ENCODE results near the gene SLC45A3.
"Not testable (repeated sequence)": the region's sequence is repeated elsewhere in the genome, so short reads cannot be mapped to it uniquely, and the experiment has no call there.

Gene SLC45A3

DNA sequence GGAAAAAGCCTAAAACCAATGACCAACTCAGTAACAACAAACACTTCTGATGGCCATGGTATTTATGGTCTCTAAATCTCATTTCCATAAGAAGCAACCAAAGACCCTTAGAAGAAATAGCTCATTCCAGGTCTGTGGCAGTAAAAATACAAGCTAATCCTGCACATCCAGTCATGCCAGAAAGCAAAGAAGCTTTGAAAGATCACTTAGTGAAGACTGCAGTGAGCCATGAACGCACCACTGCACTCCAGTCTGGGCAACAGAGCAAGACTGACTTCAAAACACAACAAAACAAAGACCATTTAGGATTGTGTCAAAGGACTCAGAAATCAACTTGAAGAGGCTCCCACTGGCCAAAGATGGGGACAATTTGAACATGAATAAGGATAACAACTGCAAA, 30.1 kb downstream of the SLC45A3 start:
- no peak overlapping the region for H3K4me3 ChIP-seq (ENCODE audit: low read depth, low read length)

DNA sequence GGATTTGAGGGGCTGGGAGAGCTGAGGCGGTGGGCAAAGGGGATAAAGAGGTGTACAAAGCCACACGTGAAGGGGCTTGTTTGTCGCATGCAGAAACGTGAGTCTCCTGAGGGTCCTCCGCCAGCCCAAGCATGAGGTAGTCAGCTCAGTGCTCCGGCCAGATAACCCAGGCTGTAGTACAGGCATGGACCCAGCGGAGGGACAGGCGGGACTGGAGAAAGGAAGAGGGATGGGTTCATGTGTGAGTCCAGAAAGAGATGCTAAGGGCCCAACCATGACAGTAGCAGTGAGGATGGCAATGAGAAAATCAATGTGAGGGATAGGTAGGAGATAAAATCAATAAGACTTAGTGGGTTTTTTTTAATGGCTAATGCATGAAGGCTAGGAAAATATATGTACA, 34.8 kb downstream of the SLC45A3 start:
- no peak overlapping the region for H3K4me3 ChIP-seq (ENCODE audit: low read depth, low read length)
- no peak for DNase-seq (ENCODE audit: low read depth)

More for the DNA sequence above, 30.1 kb downstream of the SLC45A3 start:
- no peak for DNase-seq (ENCODE audit: low read depth)

DNA sequence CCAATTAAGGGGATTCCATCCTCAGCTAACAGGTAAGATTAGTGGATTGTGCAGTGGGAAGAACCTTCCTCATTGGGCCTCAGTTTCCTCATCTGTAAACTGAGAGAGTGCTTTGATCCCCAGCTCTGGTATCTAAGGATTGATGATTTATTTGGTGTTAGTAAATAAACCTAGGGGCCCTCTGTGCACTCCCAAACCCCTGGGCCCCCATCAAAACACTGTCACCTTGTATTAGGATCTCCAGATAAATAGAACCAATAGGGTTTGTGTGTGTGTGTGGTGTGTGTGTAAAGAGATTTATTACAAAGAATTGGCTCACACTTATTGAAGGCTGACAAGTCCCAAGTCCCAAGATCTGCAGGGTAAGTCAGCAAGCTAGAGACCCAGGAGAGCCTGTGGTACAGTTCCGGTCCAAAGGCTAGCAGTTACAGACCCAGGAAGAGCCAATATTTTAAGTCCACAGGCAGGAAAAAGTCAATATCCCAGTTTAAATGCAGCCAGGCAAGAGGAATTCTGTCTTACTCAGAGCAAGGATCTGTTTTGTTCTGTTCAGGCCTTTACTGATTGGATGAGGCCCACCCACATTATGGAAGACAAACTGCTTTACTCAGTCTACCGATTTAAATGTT, 37.5 kb downstream of the SLC45A3 start:
- no peak overlapping the region for H3K4me3 ChIP-seq (ENCODE audit: low read depth, low read length)
- no peak for DNase-seq (ENCODE audit: low read depth)

DNA sequence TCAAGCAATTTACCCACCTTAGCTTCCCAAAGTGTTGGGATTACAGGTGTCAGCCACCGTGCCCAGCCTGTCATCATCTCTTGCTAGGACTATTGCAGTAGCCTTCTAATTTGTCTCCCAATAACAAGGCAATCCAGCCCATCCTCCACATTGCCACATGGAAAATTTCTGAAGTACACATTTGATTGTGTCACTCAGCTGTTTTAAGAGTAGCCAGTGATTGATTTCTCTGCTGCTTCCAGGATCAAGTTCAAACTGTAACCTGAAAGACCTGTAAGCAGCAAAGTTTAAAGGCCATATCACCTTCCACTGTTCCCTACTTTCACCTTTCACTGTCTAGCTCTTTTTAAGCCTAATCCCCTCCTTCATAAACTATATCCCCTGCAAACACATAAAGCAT, 40.7 kb downstream of the SLC45A3 start:
- no peak overlapping the region for H3K4me3 ChIP-seq (ENCODE audit: low read depth, low read length)
- DNase-seq (ENCODE audit: low read depth), result no peak

DNA sequence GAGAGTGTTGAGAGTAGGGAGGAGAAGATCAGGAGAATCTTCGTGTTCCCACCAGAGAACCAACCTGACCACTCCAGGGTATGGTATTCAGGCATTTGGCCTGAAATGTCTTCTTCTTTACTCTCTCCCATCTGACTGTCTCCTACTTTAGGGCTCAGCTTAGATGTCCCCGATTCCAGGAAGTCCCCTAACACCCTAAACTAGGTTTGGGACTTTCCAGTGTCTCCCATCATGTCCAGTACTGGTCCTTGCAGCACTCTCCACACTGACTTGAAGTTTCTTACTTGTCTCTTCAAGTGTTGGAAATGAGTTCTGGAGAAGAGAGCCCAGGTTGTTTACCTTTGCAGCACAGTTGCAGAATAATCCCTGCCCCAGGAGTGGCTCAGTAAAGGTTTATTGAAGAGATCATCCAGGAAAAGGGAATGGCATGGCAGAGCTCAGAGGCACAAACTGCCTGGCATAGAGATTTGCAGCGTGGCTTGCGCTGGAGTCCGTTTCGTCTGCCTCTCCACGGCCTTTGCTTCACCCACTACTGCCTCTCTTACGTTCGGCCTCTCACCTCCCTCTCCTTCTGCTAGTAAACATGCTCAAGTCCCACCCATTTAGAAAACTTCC, 42.3 kb downstream of the SLC45A3 start:
- no peak overlapping the region for H3K4me3 ChIP-seq (ENCODE audit: low read depth, low read length)
- no peak for DNase-seq (ENCODE audit: low read depth)

DNA sequence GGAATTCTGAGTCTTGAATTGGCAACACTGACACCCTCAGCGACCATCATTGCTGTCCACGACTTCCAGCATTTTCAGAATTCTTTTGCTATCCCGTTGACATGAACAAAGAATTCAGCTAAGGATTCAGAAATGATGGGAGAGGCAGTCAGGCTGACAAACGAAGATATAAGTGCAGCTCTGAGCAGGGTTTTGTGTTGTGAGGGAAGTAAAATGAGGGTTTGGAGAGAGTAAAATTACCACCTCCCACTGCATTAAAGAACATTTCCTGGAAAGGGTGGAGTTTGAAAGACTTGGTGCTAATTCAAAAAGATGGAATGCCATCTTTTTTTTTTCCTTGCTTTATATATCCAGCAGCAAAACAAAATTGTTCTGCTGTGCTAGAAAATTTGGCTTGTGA, 43.6 kb downstream of the SLC45A3 start:
- DNase-seq (ENCODE audit: low read depth), result no peak
- no peak overlapping the region for H3K4me3 ChIP-seq (ENCODE audit: low read depth, low read length)

DNA sequence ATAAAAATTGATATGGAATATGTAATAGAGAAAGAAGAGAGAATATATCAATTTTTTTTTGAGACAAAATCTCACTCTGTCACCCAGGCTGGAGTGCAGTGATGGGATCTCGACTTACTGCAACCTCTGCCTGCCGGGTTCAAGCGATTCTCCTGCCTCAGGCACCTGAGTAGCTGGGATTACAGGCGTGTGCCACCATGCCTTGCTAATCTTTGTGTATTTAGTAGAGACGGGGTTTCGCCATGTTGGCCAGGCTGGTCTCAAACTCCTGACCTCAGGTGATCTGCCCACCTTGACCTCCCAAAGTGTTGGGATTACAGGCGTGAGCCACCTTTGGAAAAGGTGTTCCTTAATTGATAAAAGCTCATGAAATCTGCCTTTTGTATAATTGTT, 44.2 kb downstream of the SLC45A3 start:
- not testable (repeated sequence) for H3K4me3 ChIP-seq (ENCODE audit: low read depth, low read length); DNase-seq (ENCODE audit: low read depth)

DNA sequence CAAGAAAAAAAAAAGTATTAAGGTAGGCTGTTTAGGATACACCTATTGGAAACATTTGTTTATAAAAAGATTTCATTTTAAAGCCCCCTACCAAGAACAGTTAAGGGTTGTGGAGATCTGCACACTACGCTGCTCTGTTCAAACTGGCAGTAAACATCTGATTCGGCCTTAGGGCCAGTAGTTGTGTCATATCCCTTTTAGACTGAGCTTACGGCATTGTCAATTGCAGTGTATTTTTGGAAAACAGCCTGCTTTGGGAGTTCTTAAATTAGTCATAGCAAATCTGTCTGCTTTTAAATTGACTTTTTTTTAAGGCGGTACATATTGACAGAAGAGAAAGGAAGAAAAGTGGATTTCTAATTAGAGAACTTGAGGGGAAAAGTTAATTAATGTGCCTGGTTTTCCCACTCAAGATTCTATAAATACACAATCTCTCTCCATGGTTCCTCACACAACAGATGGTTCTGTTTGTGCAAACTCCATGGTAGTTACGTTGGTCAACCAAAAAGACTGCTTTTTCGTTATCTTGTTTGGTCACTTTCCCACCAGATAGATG, 46.8 kb downstream of the SLC45A3 start:
- H3K4me3 ChIP-seq (ENCODE audit: low read depth, low read length), result no peak overlapping the region
- DNase-seq (ENCODE audit: low read depth), result peak; percentile 24

DNA sequence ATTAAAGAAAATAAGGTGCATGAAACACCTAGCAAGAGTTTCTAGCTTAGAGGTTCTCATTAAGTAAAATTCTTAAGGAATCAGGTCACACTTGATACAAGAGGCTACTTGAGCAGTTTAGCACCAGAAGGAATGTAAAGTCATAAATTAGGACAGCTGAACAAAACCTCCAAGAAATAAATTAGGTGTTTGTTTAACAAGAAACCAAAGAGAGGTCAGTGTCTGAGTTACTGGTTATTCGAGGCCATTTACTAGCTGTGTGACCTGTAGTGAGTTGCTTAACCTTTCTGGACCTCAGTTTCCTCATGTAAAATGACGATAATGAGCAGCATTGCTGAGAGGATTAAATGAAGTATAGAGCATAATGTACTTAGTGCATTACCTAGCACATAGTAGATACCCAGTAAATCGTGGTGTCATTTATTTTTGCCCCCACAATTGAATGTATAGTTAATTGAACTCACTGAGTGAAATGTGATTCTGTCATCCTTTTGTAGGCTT, 47.6 kb downstream of the SLC45A3 start:
- peak overlapping the region; percentile 78 for H3K4me3 ChIP-seq (ENCODE audit: low read depth, low read length)
- DNase-seq (ENCODE audit: low read depth), result no peak

DNA sequence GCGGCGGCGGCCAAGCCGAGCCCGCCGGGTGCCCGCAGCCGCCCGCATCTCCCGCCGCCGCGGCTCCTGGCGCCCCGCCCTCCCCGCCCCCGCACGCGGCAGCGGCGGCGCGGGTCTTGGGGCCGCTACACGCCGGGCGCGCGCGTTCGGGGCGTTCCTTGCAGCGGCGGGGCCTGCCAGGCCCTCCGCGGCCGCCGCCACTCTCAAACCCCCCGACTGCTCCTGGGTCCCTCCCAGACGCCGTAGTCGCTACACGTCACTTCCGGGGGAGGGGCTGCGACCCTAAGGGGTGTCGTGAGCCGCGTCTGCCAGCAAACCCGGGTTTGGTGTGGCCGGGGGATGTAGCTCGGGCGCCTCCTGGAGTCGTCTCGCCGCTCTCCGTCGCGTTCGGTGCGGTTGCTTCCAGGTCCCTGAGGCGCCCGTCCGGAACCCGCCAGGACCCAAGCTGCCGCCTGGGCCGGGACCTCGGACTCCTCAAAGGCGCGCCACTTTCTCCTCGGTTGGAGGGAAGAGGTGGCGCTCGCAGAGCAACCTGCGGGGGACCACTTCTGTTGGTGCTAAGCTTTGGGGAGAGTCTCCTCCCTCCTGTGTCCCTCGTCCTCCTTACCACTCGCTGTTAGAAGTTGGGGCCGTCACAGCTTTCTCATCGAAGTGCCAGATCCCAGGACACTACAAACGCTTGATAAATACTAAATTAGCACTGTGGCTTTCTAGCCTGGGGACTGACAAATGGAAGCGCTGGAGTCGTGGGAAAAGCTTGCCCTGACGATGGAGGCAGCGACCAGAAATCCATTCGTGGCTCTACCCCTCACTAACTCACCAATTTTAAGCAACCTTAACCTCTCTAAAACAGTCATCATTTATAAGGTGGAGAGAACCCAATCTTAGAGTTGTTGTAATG, 48.3 kb downstream of the SLC45A3 start, which contains the start of gene ELK4:
Gene ELK4, minus strand, starts transcription at position 244 of the 901 bp plus-strand sequence. CDS start 8,129 bp downstream, outside the sequence.
- H3K4me3 ChIP-seq (ENCODE audit: low read depth, low read length), result peak within 1 kb of the TSS; percentile 78
- peak; percentile 96 for DNase-seq (ENCODE audit: low read depth)

DNA sequence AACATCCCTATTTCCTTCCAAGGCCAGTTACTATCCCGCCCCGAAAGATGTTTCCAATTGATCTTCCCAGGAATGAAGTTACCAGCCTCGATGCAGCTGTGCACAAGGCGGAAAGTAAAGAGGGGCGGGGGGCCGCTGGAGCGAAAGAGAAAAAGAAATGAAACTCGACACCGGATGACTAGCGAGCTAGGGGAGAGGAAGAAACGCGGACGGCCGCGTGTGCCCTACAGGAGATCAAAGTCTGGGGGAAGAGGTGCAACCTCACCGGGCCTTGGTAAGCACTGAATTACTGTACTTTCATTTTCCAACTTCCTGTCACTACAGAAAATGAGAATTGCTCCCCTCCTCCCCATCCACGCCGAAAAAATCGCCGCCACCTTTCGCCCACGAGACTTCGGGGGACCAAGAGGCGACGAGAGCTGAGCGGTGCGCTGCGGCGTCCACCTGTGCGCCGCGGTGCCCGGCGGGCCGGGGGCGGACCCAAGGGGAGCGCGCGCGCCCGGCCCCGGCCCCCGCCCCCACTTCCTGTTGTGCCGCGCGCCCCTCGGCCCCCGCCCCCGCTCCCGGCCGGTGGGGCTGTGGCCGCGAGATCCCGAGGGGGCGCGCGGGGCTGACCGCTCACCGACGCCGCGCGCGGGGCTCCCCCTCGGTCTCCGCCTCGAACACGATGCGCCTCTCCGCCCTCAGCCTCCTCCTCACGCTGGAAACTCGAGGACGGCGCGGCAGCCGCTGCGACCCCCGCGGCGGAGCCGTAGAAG, 49.1 kb downstream of the SLC45A3 start:
- DNase-seq (ENCODE audit: low read depth), result peak; percentile 28
- H3K4me3 ChIP-seq (ENCODE audit: low read depth, low read length), result peak overlapping the region; percentile 78

DNA sequence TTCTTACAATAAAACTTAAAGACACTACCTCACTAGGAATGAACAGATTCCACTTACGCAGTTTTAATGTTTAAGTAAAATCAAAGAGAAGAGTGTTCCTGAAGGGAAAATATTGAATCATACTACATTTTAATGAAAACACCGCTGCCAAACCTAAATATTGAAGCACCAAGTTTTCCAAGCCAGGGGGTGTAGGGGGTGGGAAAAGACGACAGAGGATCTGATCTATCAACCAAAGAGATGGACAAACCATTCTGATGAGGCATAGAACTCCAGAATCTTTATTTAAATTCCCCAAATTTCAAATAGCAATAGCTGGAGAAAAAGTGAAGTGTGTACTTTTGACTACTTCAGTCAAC, 49.7 kb downstream of the SLC45A3 start:
- H3K4me3 ChIP-seq (ENCODE audit: low read depth, low read length), result peak overlapping the region; percentile 78
- DNase-seq (ENCODE audit: low read depth), result no peak

DNA sequence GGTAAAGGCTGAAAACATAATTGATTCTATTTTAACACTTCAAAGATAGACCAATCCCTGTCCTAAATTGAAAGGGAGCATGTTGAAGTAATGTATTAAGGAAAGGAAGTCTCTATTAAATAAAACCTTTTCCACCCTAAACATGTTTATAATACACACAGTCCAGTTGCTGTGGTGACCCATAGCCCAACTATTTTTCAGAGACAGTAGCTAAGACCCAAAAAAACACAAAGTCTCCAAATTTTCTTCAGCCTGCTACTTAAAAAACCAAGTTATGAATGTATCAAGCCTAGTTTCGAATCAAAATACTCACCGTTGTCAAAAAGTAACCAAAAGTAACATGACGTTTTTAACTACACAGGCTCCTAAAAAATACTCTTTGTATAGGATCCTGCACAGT, 50.1 kb downstream of the SLC45A3 start:
- no peak for DNase-seq (ENCODE audit: low read depth)
- H3K4me3 ChIP-seq (ENCODE audit: low read depth, low read length), result peak overlapping the region; percentile 78

DNA sequence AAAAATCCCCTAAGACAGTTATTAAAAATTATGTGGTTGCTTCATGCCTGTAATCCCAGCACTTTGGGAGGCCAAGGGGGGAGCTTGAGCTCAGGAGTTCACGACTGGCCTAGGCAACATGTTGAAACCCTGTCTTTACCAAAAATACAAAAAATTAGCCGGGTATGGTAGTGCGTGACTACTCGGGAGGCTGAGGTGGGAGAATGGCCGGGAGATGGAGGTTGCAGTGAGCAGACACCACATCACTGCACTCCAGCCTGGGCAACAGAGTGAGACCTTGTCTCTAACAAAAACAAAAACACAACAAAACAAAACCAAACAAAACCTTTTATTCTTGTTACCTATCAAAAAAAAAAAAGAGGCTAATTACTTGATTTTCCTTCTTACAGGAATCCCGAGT, 50.6 kb downstream of the SLC45A3 start:
- no peak for DNase-seq (ENCODE audit: low read depth)
- H3K4me3 ChIP-seq (ENCODE audit: low read depth, low read length), result no peak overlapping the region

DNA sequence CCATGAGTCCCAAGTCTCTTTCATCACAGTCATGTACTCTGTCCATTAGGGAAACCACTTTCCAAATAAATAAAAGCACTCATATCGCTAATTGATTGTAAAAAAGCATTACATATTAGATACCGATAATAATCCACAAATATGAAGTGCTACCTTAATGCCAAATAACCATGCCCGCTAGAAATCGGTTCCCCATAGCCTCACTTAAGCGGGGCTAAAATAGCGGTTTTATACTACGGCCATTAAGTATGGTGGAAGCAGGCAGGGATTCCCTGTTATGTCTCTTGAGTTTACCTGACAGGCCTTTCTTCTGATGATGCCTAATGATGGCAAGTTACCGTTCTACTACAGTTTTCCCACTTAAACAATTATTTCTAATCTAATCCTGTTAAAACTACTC, 52.4 kb downstream of the SLC45A3 start:
- H3K4me3 ChIP-seq (ENCODE audit: low read depth, low read length), result no peak overlapping the region
- DNase-seq (ENCODE audit: low read depth), result no peak

DNA sequence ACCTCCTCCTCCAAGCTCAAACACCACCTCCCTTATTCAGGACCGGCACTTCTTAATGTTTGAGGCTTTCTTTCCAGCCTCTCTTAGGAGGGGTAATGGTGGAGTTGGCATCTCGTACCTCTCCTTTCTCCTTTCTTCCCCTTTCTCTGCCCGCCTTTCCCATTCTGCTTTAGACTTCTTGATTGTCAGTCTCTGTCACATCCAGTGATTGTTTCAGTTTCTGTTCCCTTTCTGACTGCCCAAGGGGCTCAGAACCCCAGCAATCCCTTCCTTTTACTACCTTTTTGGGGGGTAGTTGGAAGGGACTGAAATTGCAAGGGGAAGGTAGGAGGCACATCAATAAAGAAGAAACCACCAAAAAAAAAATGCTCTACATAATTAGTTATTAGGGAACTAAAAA, 54.1 kb downstream of the SLC45A3 start:
- H3K4me3 ChIP-seq (ENCODE audit: low read depth, low read length), result no peak overlapping the region
- DNase-seq (ENCODE audit: low read depth), result no peak

DNA sequence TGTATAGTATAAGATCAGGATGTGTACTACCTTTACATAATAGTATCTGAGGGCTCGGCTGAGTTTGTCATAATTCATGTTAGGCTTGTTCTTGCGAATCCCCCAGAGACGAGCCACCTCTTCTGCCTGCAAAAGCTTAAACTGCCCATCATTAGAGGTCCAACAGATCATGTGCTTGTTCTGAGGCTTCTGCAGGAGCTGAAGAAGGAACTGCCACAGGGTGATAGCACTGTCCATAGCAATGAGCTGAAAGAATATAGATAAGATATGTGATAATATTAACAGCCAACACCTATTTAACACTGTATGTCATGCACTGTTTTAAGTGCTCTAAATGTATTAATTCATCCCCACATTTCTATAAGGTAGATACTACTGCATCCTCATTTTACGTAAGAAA, 56.7 kb downstream of the SLC45A3 start:
- no peak overlapping the region for H3K4me3 ChIP-seq (ENCODE audit: low read depth, low read length)
- no peak for DNase-seq (ENCODE audit: low read depth)

DNA sequence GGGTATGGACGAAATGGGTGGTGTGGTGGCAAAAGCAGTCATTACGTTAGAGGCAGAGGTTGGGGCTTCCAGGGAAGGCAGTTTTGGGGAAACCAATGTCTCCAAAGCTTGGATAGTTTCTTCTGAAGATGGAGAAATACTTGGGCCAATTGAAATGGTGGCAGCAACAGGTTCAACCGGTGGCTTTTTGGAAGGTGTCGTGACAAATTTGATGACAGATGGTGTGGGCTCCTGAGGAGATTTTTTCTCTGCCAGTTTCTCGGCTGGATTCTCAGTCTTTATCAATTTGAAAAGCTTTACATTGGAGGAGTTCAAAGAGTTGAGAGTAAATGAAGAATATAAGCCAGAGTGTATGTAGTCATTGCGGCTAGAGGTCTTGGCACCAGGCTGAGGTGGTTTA, 60.0 kb downstream of the SLC45A3 start:
- DNase-seq (ENCODE audit: low read depth), result no peak

DNA sequence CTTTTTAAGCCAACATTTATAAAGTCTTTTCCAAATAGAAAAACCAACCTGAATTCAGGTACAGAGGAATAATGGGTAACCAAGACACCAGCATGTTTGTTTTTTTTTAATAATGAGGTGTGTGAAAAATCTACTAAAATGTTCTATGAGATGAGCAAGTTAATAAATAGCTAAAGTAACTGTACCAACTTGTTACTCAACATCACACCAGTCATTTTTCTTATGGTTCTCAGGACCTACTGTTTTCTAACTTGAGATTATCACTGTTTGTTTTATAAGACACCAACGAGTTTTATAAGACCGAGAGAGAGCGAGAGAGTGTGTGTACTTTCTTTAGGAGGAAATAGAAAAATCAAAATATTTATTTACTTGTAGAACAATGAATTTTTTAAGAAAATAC, 60.9 kb downstream of the SLC45A3 start:
- DNase-seq (ENCODE audit: low read depth), result no peak
- no peak overlapping the region for H3K4me3 ChIP-seq (ENCODE audit: low read depth, low read length)

More for the DNA sequence above, 60.0 kb downstream of the SLC45A3 start:
- H3K4me3 ChIP-seq (ENCODE audit: low read depth, low read length), result no peak overlapping the region

All from skeletal muscle cell (primary cell).